Muscle of leg (tissue), 11 donors: ENCODE results near the gene MED25. TPM values are rescaled to one million over a fixed set of nuclear protein-coding genes. Genes with fewer than 3 reads are reported as not detected.
A peak's percentile ranks its signal among the peaks of the same experiment; 100 is the strongest.

ENCODE experiments used
- DNase-seq: peaks from one replicate; pipeline ENCODE4 v3.0.0; 2013
- H3K27ac ChIP-seq: one replicate; pipeline ENCODE4 v1.5.1; 2013; ENCODE audit warnings: mild to moderate bottlenecking, low read length, control low read depth
- H3K27me3 ChIP-seq: one replicate; pipeline ENCODE4 v1.6.1; 2013; ENCODE audit warnings: low read length; ENCODE audit not compliant: control insufficient read depth, insufficient read depth
- H3K36me3 ChIP-seq: one replicate; pipeline ENCODE4 v1.6.1; 2013; ENCODE audit warnings: low read length; ENCODE audit not compliant: control insufficient read depth, insufficient read depth
- H3K4me1 ChIP-seq: one replicate; pipeline ENCODE4 v1.6.1; 2013; ENCODE audit warnings: low read length; ENCODE audit not compliant: control insufficient read depth, insufficient read depth
- H3K4me3 ChIP-seq: one replicate; pipeline ENCODE4 v1.5.1; 2013; ENCODE audit warnings: low read length, control low read depth
- H3K9me3 ChIP-seq: replicated peaks from 2 replicates; pipeline ENCODE4 v1.6.1; 2013; ENCODE audit warnings: low read depth, low read length; ENCODE audit not compliant: control insufficient read depth
- WGBS: methylation state at CpG from one replicate; pipeline ENCODE4 v1.1.5; 2013; ENCODE audit warnings: missing lambda C conversion rate; ENCODE audit not compliant: insufficient coverage; 5-methylcytosine and 5-hydroxymethylcytosine counted together
- polyA plus RNA-seq, 8 donors: library from polyadenylated mRNA; unstranded; fragments of 120-200 nt; gene quantifications; one replicate each; pipeline versions ENCODE4 v1.2.1 to v1.2.3, GENCODE V29; 2013; ENCODE audit warnings: inconsistent platforms in 1 of 8, low replicate concordance in 1 of 8; ENCODE audit not compliant: insufficient read length in 8 of 8, insufficient read depth in 1 of 8
- total RNA-seq: library from RNA; stranded (reverse); fragments of 120-200 nt; gene quantifications from one replicate; pipeline ENCODE4 v1.2.4, GENCODE V29; 2013

The MED25 gene
- total and polyA plus RNA-seq, 9 donors = 9.6 to 41.0 (median 34.0) TPM

GRCh38 chr19:49855676-49856573 is 37.8 kb downstream of the MED25 start:
- Histone ChIP-seq H3K27me3 (no peaks in the 10 kb centered on the region), H3K36me3 (peaks cover 73% of the 10 kb centered on the region), H3K4me3 (no peak overlapping the region), H3K9me3 (no peaks in the 10 kb centered on the region), H3K27ac (no peak overlapping the region), H3K4me1 (peaks cover 37% of the 10 kb centered on the region)
- WGBS = 76% methylated on average over 13 of the region's 21 CpGs
- no peak for DNase-seq

- Histone ChIP-seq H3K27me3 (no peaks in the 10 kb centered on the region), H3K27ac (no peak overlapping the region), H3K4me3 (no peak overlapping the region), H3K4me1 (peaks cover 40% of the 10 kb centered on the region), H3K36me3 (peaks cover 79% of the 10 kb centered on the region), H3K9me3 (no peaks in the 10 kb centered on the region)
- whole genome bisulfite sequencing = 83% methylated on average over 12 of the region's 18 CpGs
- no peak for DNase-seq
These were observed 38.5 kb downstream of the MED25 start for GRCh38 chr19:49856574-49857021.

GRCh38 chr19:49857061-49857837 is 39.2 kb downstream of the MED25 start:
- Histone ChIP-seq H3K9me3 (no peaks in the 10 kb centered on the region), H3K27ac (no peak overlapping the region), H3K36me3 (peaks cover 84% of the 10 kb centered on the region), H3K4me1 (peaks cover 34% of the 10 kb centered on the region), H3K27me3 (no peaks in the 10 kb centered on the region), H3K4me3 (no peak overlapping the region)
- peak; percentile 28 for DNase-seq
- 86% methylated on average over 19 of the region's 26 CpGs for WGBS

- H3K27ac ChIP-seq = no peak overlapping the region
- peaks cover 29% of the 10 kb centered on the region for H3K4me1 ChIP-seq
- 67% methylated on average over 4 of the region's 5 CpGs for WGBS
These were observed 39.7 kb downstream of the MED25 start for GRCh38 chr19:49857838-49858087.

GRCh38 chr19:49858088-49858985 is 40.2 kb downstream of the MED25 start:
- no peak overlapping the region for H3K27ac ChIP-seq
- peaks cover 23% of the 10 kb centered on the region for H3K4me1 ChIP-seq
- WGBS = 74% methylated on average over 27 of the region's 37 CpGs
- no peak for DNase-seq
- H3K4me3 ChIP-seq = no peak overlapping the region
- H3K27me3 ChIP-seq = no peaks in the 10 kb centered on the region
- H3K9me3 ChIP-seq = no peaks in the 10 kb centered on the region
- H3K36me3 ChIP-seq = peaks cover 89% of the 10 kb centered on the region

More at GRCh38 chr19:49857838-49858087, 39.7 kb downstream of the MED25 start:
- no peaks in the 10 kb centered on the region for H3K27me3 ChIP-seq
- H3K4me3 ChIP-seq = no peak overlapping the region
- H3K9me3 ChIP-seq = no peaks in the 10 kb centered on the region
- no peak for DNase-seq
- peaks cover 84% of the 10 kb centered on the region for H3K36me3 ChIP-seq

GRCh38 chr19:49859682-49860335 is 41.7 kb downstream of the MED25 start:
- H3K4me1 ChIP-seq = peaks cover 10% of the 10 kb centered on the region
- 63% methylated on average over 16 of the region's 22 CpGs for WGBS
- H3K36me3 ChIP-seq = peaks cover 90% of the 10 kb centered on the region
- H3K4me3 ChIP-seq = no peak overlapping the region
- no peaks in the 10 kb centered on the region for H3K9me3 ChIP-seq
- DNase-seq = peak; percentile 29
- no peaks in the 10 kb centered on the region for H3K27me3 ChIP-seq
- H3K27ac ChIP-seq = no peak overlapping the region

- Histone ChIP-seq H3K36me3 (peaks cover 86% of the 10 kb centered on the region), H3K27me3 (no peaks in the 10 kb centered on the region), H3K4me1 (peaks cover 14% of the 10 kb centered on the region), H3K9me3 (no peaks in the 10 kb centered on the region), H3K4me3 (no peak overlapping the region), H3K27ac (no peak overlapping the region)
- peak; percentile 26 for DNase-seq
- 55% methylated on average over 17 of the region's 17 CpGs for WGBS
These were observed 42.4 kb downstream of the MED25 start for GRCh38 chr19:49860336-49861102.

GRCh38 chr19:49861107-49861506 is 43.0 kb downstream of the MED25 start:
- DNase-seq = peak; percentile 60
- WGBS = 21% methylated on average over 6 of the region's 13 CpGs
- H3K36me3 ChIP-seq = peaks cover 80% of the 10 kb centered on the region

More at GRCh38 chr19:49861107-49861506, 43.0 kb downstream of the MED25 start:
- Histone ChIP-seq H3K4me3 (no peak overlapping the region), H3K9me3 (no peaks in the 10 kb centered on the region), H3K27ac (no peak overlapping the region), H3K4me1 (peaks cover 19% of the 10 kb centered on the region), H3K27me3 (no peaks in the 10 kb centered on the region)
